T-cell (primary cell): ENCODE results near the gene AK5. TPM values are rescaled to one million over a fixed set of nuclear protein-coding genes. Genes with fewer than 3 reads are reported as not detected.

ENCODE experiments used
- ATAC-seq, 4 experiments: fragments of 200-7000 bp in 3 of 4; fragments of 150-1000 bp in 1 of 4; cut with Tn5 transposase; replicated peaks in 1 of 4; 1 replicate in 3 of 4; 2 replicates in 1 of 4; pipeline ENCODE4 v1.10.0; 2021; ENCODE audit warnings: moderate library complexity in 3 of 4, mild to moderate bottlenecking in 2 of 4, moderate number of reproducible peaks in 1 of 4
- CTCF ChIA-PET, 2 donors: fragments of 300-600 bp; sonication (Branson Sonifier 250); formaldehyde crosslinking; loops; one replicate each; lab custom pipeline; 2022; ENCODE audit warnings: antibody characterized with exemption in 2 of 2; lab: Charles Lee
- POLR2A ChIA-PET, 2 donors: fragments of 300-600 bp; sonication (Branson Sonifier 250); formaldehyde crosslinking; loops; one replicate each; lab custom pipeline; 2022; ENCODE audit warnings: antibody characterized with exemption in 2 of 2; lab: Charles Lee
- DNase-seq, 35 experiments: peaks; one replicate each; pipeline versions ENCODE4 v3.0.0 to v3.0.0-alpha.2; 2013 to 2023
- H3K27ac ChIP-seq: one replicate; pipeline ENCODE4 v1.5.1; 2013; ENCODE audit warnings: low read length
- H3K27me3 ChIP-seq, 2 experiments: replicated peaks in 1 of 2; 1 replicate in 1 of 2; 2 replicates in 1 of 2; pipeline versions ENCODE4 v1.6.1 to v1.7.0; 2013; ENCODE audit warnings: low read length in 1 of 2, mixed read lengths in 1 of 2; ENCODE audit not compliant: control insufficient read depth in 2 of 2, insufficient read depth in 2 of 2; ENCODE audit errors: extremely low read depth in 1 of 2
- H3K36me3 ChIP-seq, 2 donors: 1 replicate in 1 of 2; 2 replicates in 1 of 2; pipeline versions ENCODE4 v1.6.1 to v1.7.0; 2013; ENCODE audit warnings: low read length in 1 of 2; ENCODE audit not compliant: control insufficient read depth in 2 of 2, insufficient read depth in 1 of 2; ENCODE audit errors: extremely low read depth in 1 of 2
- H3K4me1 ChIP-seq, 2 experiments: 1 replicate in 1 of 2; 2 replicates in 1 of 2; pipeline versions ENCODE4 v1.6.1 to v1.7.0; 2013; ENCODE audit warnings: low read length in 2 of 2, mixed read lengths in 1 of 2; ENCODE audit not compliant: insufficient read depth in 2 of 2, control insufficient read depth in 1 of 2; ENCODE audit errors: extremely low read depth in 1 of 2
- H3K4me3 ChIP-seq, 2 donors: 1 replicate in 1 of 2; 2 replicates in 1 of 2; pipeline versions ENCODE4 v1.5.1 to v1.7.0; 2013; ENCODE audit warnings: mild to moderate bottlenecking in 2 of 2, low read length in 1 of 2, moderate library complexity in 1 of 2; ENCODE audit not compliant: control insufficient read depth in 1 of 2; ENCODE audit errors: extremely low read depth in 1 of 2
- H3K9me3 ChIP-seq: 2 replicates; pipeline ENCODE4 v1.7.0; 2013
- H3K27ac Mint-ChIP-seq, 2 donors: one replicate each; pipeline ENCODE4 v1.8.0; 2020 to 2021; ENCODE audit warnings: mild to moderate bottlenecking in 2 of 2, mixed read lengths in 2 of 2
- H3K27me3 Mint-ChIP-seq, 2 donors: one replicate each; pipeline ENCODE4 v1.8.0; 2021 to 2022; ENCODE audit warnings: mixed read lengths in 2 of 2
- H3K36me3 Mint-ChIP-seq: one replicate; pipeline ENCODE4 v1.8.0; 2021; ENCODE audit warnings: mixed read lengths
- H3K4me1 Mint-ChIP-seq, 3 donors: one replicate each; pipeline ENCODE4 v1.8.0; 2020 to 2022; ENCODE audit warnings: mixed read lengths in 3 of 3, mild to moderate bottlenecking in 1 of 3
- H3K4me3 Mint-ChIP-seq, 3 donors: one replicate each; pipeline ENCODE4 v1.8.0; 2020 to 2022; ENCODE audit warnings: mild to moderate bottlenecking in 3 of 3, mixed read lengths in 3 of 3, moderate library complexity in 3 of 3
- H3K9me3 Mint-ChIP-seq, 3 donors: one replicate each; pipeline ENCODE4 v1.8.0; 2020 to 2022; ENCODE audit warnings: mixed read lengths in 3 of 3
- WGBS: methylation state at CpG from one replicate; pipeline ENCODE4 v1.1.5; 2013; ENCODE audit warnings: missing lambda C conversion rate; ENCODE audit not compliant: insufficient coverage; 5-methylcytosine and 5-hydroxymethylcytosine counted together
- total RNA-seq, 35 experiments: library from RNA in 6 of 35; stranded (reverse) in 6 of 35; fragments of 120-200 nt in 1 of 35; gene quantifications; one replicate each; pipeline versions ENCODE4 v1.2.1 to v1.2.4 and lab custom pipeline; 2013 to 2026

Gene AK5
- total RNA-seq, 5 donors from 2014 or later (not counting 1 experiment from before 2014, with no cell fraction given): 13.9 to 29.2 (median 26.3) TPM

- POLR2A ChIA-PET: no interaction called here
- CTCF ChIA-PET: interaction anchor here in 1 of 2 donors (0.7 kb wide), 1 partner anchor 9 kb away, joined by 3 read pairs; no protein-coding TSS in a partner anchor
- no peak for ATAC-seq
Observed at GRCh38 chr1:77447669-77448068, 165.8 kb downstream of the AK5 start.

GRCh38 chr1:77459881-77460280 lies 178.1 kb downstream of the AK5 start:
- Mint-ChIP-seq H3K9me3 (no peaks in the 10 kb centered on the region), H3K4me3 (no peak overlapping the region), H3K27ac (no peak overlapping the region), H3K4me1 (peaks cover 18 to 27% (median 23%) of the 10 kb centered on the region in 3 donors), H3K27me3 (no peaks in the 10 kb centered on the region), H3K36me3 (peaks cover 16% of the 10 kb centered on the region)
- no peaks in the 10 kb centered on the region for H3K36me3 ChIP-seq
- DNase-seq (no peak), ATAC-seq (no peak)
- H3K27ac ChIP-seq: no peak overlapping the region
- H3K9me3 ChIP-seq: no peaks in the 10 kb centered on the region
- ChIA-PET CTCF (no interaction called here), POLR2A (no interaction called here)
- no peaks in the 10 kb centered on the region for H3K27me3 ChIP-seq
- no peak overlapping the region for H3K4me3 ChIP-seq
- no peaks in the 10 kb centered on the region for H3K4me1 ChIP-seq

More at GRCh38 chr1:77447669-77448068, 165.8 kb downstream of the AK5 start:
- peaks cover 7 to 32% (median 11%) of the 10 kb centered on the region in 3 donors for H3K4me1 Mint-ChIP-seq
- Histone ChIP-seq H3K4me1 (no peaks in the 10 kb centered on the region), H3K9me3 (no peaks in the 10 kb centered on the region), H3K4me3 (no peak overlapping the region), H3K27me3 (peaks cover 0 to 2% of the 10 kb centered on the region in 2 experiments), H3K27ac (no peak overlapping the region), H3K36me3 (no peaks in the 10 kb centered on the region)
- peaks cover 0 to 8% (median 6%) of the 10 kb centered on the region in 3 donors for H3K9me3 Mint-ChIP-seq
- no CpG with 5 or more reads among the region's 2 CpGs for WGBS
- no peak overlapping the region for H3K4me3 Mint-ChIP-seq
- H3K27me3 Mint-ChIP-seq: no peaks in the 10 kb centered on the region
- no peak overlapping the region for H3K27ac Mint-ChIP-seq
- H3K36me3 Mint-ChIP-seq: peaks cover 19% of the 10 kb centered on the region
- no peak for DNase-seq

GRCh38 chr1:77461691-77462090 lies 179.9 kb downstream of the AK5 start:
- H3K4me1 Mint-ChIP-seq: peaks cover 18 to 35% (median 23%) of the 10 kb centered on the region in 3 donors
- no peaks in the 10 kb centered on the region for H3K4me1 ChIP-seq
- no peaks in the 10 kb centered on the region for H3K27me3 Mint-ChIP-seq
- ATAC-seq (no peak), DNase-seq (no peak)
- H3K4me3 ChIP-seq: no peak overlapping the region
- no CpG with 5 or more reads among the region's 4 CpGs for WGBS
- ChIA-PET CTCF (interaction anchor here (1.2 to 1.9 kb wide), 2 partner anchors 12 kb away, joined by 3 to 4 read pairs; no protein-coding TSS in a partner anchor), POLR2A (interaction anchor here in 1 of 2 donors (0.6 kb wide), 1 partner anchor 61 kb away, joined by 3 read pairs; no protein-coding TSS in a partner anchor)
- no peaks in the 10 kb centered on the region for H3K27me3 ChIP-seq
- no peak overlapping the region for H3K4me3 Mint-ChIP-seq
- H3K9me3 Mint-ChIP-seq: no peaks in the 10 kb centered on the region
- H3K36me3 Mint-ChIP-seq: peaks cover 21% of the 10 kb centered on the region
- H3K9me3 ChIP-seq: no peaks in the 10 kb centered on the region
- no peak overlapping the region for H3K27ac Mint-ChIP-seq
- no peak overlapping the region for H3K27ac ChIP-seq
- H3K36me3 ChIP-seq: no peaks in the 10 kb centered on the region

GRCh38 chr1:77463216-77463615 lies 181.4 kb downstream of the AK5 start:
- DNase-seq (no peak), ATAC-seq (no peak)
- H3K36me3 Mint-ChIP-seq: peaks cover 14% of the 10 kb centered on the region
- ChIA-PET CTCF (interaction anchor here (0.6 to 1.9 kb wide), 3 partner anchors 11 to 943 kb away, joined by 3 to 4 read pairs (median 4); no protein-coding TSS in a partner anchor), POLR2A (no interaction called here)
- no peak overlapping the region for H3K27ac ChIP-seq
- H3K4me3 Mint-ChIP-seq: no peak overlapping the region
- H3K4me3 ChIP-seq: no peak overlapping the region
- no peaks in the 10 kb centered on the region for H3K27me3 ChIP-seq
- H3K9me3 ChIP-seq: no peaks in the 10 kb centered on the region
- H3K4me1 ChIP-seq: no peaks in the 10 kb centered on the region
- no peak overlapping the region for H3K27ac Mint-ChIP-seq
- no peaks in the 10 kb centered on the region for H3K36me3 ChIP-seq
- no peaks in the 10 kb centered on the region for H3K9me3 Mint-ChIP-seq
- no peaks in the 10 kb centered on the region for H3K27me3 Mint-ChIP-seq
- WGBS: no CpG with 5 or more reads among the region's 1 CpG
- H3K4me1 Mint-ChIP-seq: peaks cover 16 to 35% (median 22%) of the 10 kb centered on the region in 3 donors

DNA sequence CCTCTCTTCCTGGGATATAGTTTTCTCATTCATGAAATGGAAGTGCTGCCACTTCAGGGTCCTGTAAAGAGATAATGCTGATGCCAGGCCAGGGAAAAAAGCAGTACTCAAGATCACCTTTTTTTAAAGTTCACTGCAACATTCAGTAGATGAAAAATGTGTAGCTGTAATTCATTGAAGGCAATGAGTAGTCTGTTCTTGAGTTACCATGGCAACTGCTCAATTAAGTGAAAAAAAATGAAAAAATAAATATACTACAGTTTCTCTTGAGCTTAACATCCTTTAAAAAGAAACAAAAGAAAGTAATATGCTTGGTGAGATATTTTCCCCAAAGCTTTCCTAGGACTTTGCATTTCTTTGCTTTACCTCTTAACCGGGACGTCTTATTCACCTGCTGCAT lies 183.3 kb downstream of the AK5 start:
- Mint-ChIP-seq H3K36me3 (peaks cover 12% of the 10 kb centered on the region), H3K4me3 (no peak overlapping the region), H3K27me3 (no peaks in the 10 kb centered on the region), H3K9me3 (no peaks in the 10 kb centered on the region), H3K27ac (no peak overlapping the region), H3K4me1 (peaks cover 11 to 27% (median 12%) of the 10 kb centered on the region in 3 donors)
- Histone ChIP-seq H3K4me3 (no peak overlapping the region), H3K9me3 (no peaks in the 10 kb centered on the region), H3K27me3 (no peaks in the 10 kb centered on the region), H3K36me3 (no peaks in the 10 kb centered on the region), H3K27ac (no peak overlapping the region), H3K4me1 (no peaks in the 10 kb centered on the region)
- WGBS: no CpG with 5 or more reads among the region's 2 CpGs
- POLR2A ChIA-PET: no interaction called here
- ATAC-seq: no peak
- DNase-seq: no peak
- CTCF ChIA-PET: interaction anchor here in 1 of 2 donors (1.2 kb wide), 1 partner anchor 27 kb away, joined by 5 read pairs; no protein-coding TSS in a partner anchor

DNA sequence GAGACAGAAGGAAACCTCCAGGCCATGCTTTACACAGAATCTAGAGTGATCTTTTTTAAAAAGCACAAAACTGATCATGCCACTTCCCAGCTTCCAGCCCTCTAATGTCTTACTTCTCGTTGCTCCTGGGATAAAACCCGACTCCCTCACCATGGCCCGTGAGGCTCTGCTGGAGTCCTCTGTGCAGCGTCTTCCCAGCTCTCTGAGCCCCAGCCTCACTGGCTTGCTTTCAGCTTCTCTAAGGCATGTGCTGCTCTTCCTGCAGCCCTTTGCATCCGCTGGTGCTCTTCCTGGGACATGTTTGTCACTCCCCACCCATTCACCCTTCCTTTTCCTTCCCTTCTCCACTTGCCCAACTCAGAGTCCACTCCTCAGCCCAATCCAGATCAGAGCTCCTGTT lies 184.1 kb downstream of the AK5 start:
- Mint-ChIP-seq H3K36me3 (peaks cover 12% of the 10 kb centered on the region), H3K4me3 (no peak overlapping the region), H3K4me1 (peaks cover 11 to 27% (median 12%) of the 10 kb centered on the region in 3 donors), H3K27me3 (no peaks in the 10 kb centered on the region), H3K27ac (no peak overlapping the region), H3K9me3 (no peaks in the 10 kb centered on the region)
- CTCF ChIA-PET: interaction anchor here in 1 of 2 donors (1.2 kb wide), 1 partner anchor 28 kb away, joined by 5 read pairs; no protein-coding TSS in a partner anchor
- POLR2A ChIA-PET: no interaction called here
- Histone ChIP-seq H3K9me3 (no peaks in the 10 kb centered on the region), H3K4me1 (no peaks in the 10 kb centered on the region), H3K36me3 (no peaks in the 10 kb centered on the region), H3K27me3 (no peaks in the 10 kb centered on the region), H3K27ac (no peak overlapping the region), H3K4me3 (no peak overlapping the region)
- DNase-seq: no peak
- WGBS: 91% methylated on average over 5 of the region's 5 CpGs
- ATAC-seq: no peak
